H9 (cell line): ENCODE data around the gene CELA2B. TPM values are rescaled to one million over a fixed set of nuclear protein-coding genes. Genes with fewer than 3 reads are reported as not detected.

Experiments used
- DNase-seq: peaks from one replicate; pipeline ENCODE4 v3.0.0-alpha.2; 2017
- H2AFZ ChIP-seq: one replicate; pipeline ENCODE4 v1.6.1; 2013; ENCODE audit warnings: mild to moderate bottlenecking, low read length, control low read depth, moderate library complexity
- H2AK5ac ChIP-seq: 2 replicates; pipeline ENCODE4 v1.6.1; 2013; ENCODE audit warnings: low read length, control low read depth, mixed read lengths; ENCODE audit not compliant: insufficient read length
- H2BK120ac ChIP-seq: one replicate; pipeline ENCODE4 v1.6.1; 2013; ENCODE audit warnings: low read depth, mild to moderate bottlenecking, low read length, control low read depth, inconsistent platforms; ENCODE audit not compliant: poor library complexity, severe bottlenecking
- H2BK12ac ChIP-seq: 2 replicates; pipeline ENCODE4 v1.6.1; 2013; ENCODE audit warnings: low read length, control low read depth, mixed read lengths, low read depth; ENCODE audit not compliant: insufficient read length
- H2BK15ac ChIP-seq: 2 replicates; pipeline ENCODE4 v1.6.1; 2013; ENCODE audit warnings: low read depth, low read length, control low read depth
- H2BK20ac ChIP-seq: one replicate; pipeline ENCODE4 v1.6.1; 2013; ENCODE audit warnings: low read depth, mild to moderate bottlenecking, low read length, control low read depth, inconsistent platforms; ENCODE audit not compliant: poor library complexity, severe bottlenecking
- H2BK5ac ChIP-seq: 2 replicates; pipeline ENCODE4 v1.6.1; 2013; ENCODE audit warnings: low read length, control low read depth, mixed read lengths; ENCODE audit not compliant: insufficient read length
- H3K14ac ChIP-seq: 2 replicates; pipeline ENCODE4 v1.6.1; 2013; ENCODE audit warnings: low read length, control low read depth; ENCODE audit not compliant: insufficient read depth
- H3K18ac ChIP-seq: 2 replicates; pipeline ENCODE4 v1.6.1; 2013; ENCODE audit warnings: low read depth, mild to moderate bottlenecking, mixed read lengths, low read length, control low read depth; ENCODE audit not compliant: insufficient read length
- H3K23ac ChIP-seq: 2 replicates; pipeline ENCODE4 v1.6.1; 2013; ENCODE audit warnings: low read length, control low read depth, mixed read lengths, low read depth; ENCODE audit not compliant: insufficient read length
- H3K23me2 ChIP-seq: 2 replicates; pipeline ENCODE4 v1.6.1; 2013; ENCODE audit warnings: low read depth, mild to moderate bottlenecking, mixed read lengths, low read length, control low read depth; ENCODE audit not compliant: insufficient read length, poor library complexity, severe bottlenecking
- H3K27ac ChIP-seq: 2 replicates; pipeline ENCODE4 v1.5.1; 2013; ENCODE audit warnings: low read length, control low read depth, mixed read lengths, low read depth; ENCODE audit not compliant: insufficient read length
- H3K27me3 ChIP-seq: 2 replicates; pipeline ENCODE4 v1.6.1; 2013; ENCODE audit warnings: low read length, control low read depth, inconsistent platforms; ENCODE audit not compliant: insufficient read depth
- H3K4ac ChIP-seq: 2 replicates; pipeline ENCODE4 v1.6.1; 2013; ENCODE audit warnings: low read depth, mild to moderate bottlenecking, control low read depth, inconsistent platforms, low read length, moderate library complexity
- H3K4me1 ChIP-seq: 2 replicates; pipeline ENCODE4 v1.6.1; 2013; ENCODE audit warnings: low read length, control low read depth, inconsistent platforms; ENCODE audit not compliant: insufficient read depth
- H3K4me2 ChIP-seq: 2 replicates; pipeline ENCODE4 v1.6.1; 2013; ENCODE audit warnings: low read length, control low read depth, mixed read lengths; ENCODE audit not compliant: insufficient read length, insufficient read depth
- H3K56ac ChIP-seq: 2 replicates; pipeline ENCODE4 v1.6.1; 2013; ENCODE audit warnings: low read depth, mild to moderate bottlenecking, mixed read lengths, low read length, control low read depth; ENCODE audit not compliant: insufficient read length
- H3K79me1 ChIP-seq: 2 replicates; pipeline ENCODE4 v1.6.1; 2013; ENCODE audit warnings: low read depth, mild to moderate bottlenecking, moderate library complexity, low read length, control low read depth, inconsistent platforms; ENCODE audit not compliant: insufficient read depth, poor library complexity, severe bottlenecking
- H3K79me2 ChIP-seq: 2 replicates; pipeline ENCODE4 v1.6.1; 2013; ENCODE audit warnings: low read length, control low read depth, inconsistent platforms; ENCODE audit not compliant: insufficient read depth
- H3K9ac ChIP-seq: 2 replicates; pipeline ENCODE4 v1.6.1; 2013; ENCODE audit warnings: low read length, control low read depth, mixed read lengths; ENCODE audit not compliant: insufficient read length; ENCODE audit errors: extremely low read depth
- H3K9me3 ChIP-seq: one replicate; pipeline ENCODE4 v1.6.1; 2013; ENCODE audit warnings: low read depth, low read length, inconsistent platforms; ENCODE audit not compliant: control insufficient read depth
- H3T11ph ChIP-seq: one replicate; pipeline ENCODE4 v1.6.1; 2013; ENCODE audit warnings: mild to moderate bottlenecking, low read length, control low read depth, inconsistent platforms
- H4K20me1 ChIP-seq: one replicate; pipeline ENCODE4 v1.6.1; 2013; ENCODE audit not compliant: control insufficient read depth, insufficient read length, insufficient read depth
- H4K5ac ChIP-seq: 2 replicates; pipeline ENCODE4 v1.6.1; 2013; ENCODE audit warnings: low read depth, mild to moderate bottlenecking, mixed read lengths, low read length, control low read depth; ENCODE audit not compliant: insufficient read length
- H4K8ac ChIP-seq: replicated peaks from 2 replicates; pipeline ENCODE4 v1.6.1; 2013; ENCODE audit warnings: low read length, control low read depth, mixed read lengths, low read depth; ENCODE audit not compliant: insufficient read length
- H4K91ac ChIP-seq: 2 replicates; pipeline ENCODE4 v1.6.1; 2013; ENCODE audit warnings: low read depth, mild to moderate bottlenecking, moderate library complexity, mixed read lengths, low read length, control low read depth; ENCODE audit not compliant: insufficient read length
- H3K27ac Mint-ChIP-seq, 3 experiments: 2 replicates in 2 of 3; 3 replicates in 1 of 3; pipeline ENCODE4 v1.8.0; 2020 to 2021; ENCODE audit warnings: mixed read lengths in 3 of 3, mild to moderate bottlenecking in 1 of 3, moderate library complexity in 1 of 3
- H3K27me3 Mint-ChIP-seq: 2 replicates; pipeline ENCODE4 v1.8.0; 2021; ENCODE audit warnings: low read depth, mild to moderate bottlenecking, moderate library complexity, mixed read lengths
- H3K36me3 Mint-ChIP-seq, 3 experiments: 2 replicates in 2 of 3; 3 replicates in 1 of 3; pipeline ENCODE4 v1.8.0; 2020 to 2021; ENCODE audit warnings: low read depth in 3 of 3, mixed read lengths in 3 of 3; ENCODE audit not compliant: insufficient read depth in 1 of 3
- H3K4me1 Mint-ChIP-seq, 2 experiments: 2 replicates each; pipeline ENCODE4 v1.8.0; 2020; ENCODE audit warnings: mixed read lengths in 2 of 2
- H3K4me3 Mint-ChIP-seq, 2 experiments: 2 replicates in 1 of 2; 3 replicates in 1 of 2; pipeline ENCODE4 v1.8.0; 2020 to 2021; ENCODE audit warnings: mild to moderate bottlenecking in 2 of 2, mixed read lengths in 2 of 2, moderate library complexity in 1 of 2
- H3K9me3 Mint-ChIP-seq, 2 experiments: 2 replicates in 1 of 2; 3 replicates in 1 of 2; pipeline ENCODE4 v1.8.0; 2020; ENCODE audit warnings: mild to moderate bottlenecking in 2 of 2, mixed read lengths in 2 of 2, moderate library complexity in 1 of 2
- CTCF ChIP-seq: fragments of 200-600 bp; sonication (generic); conservative IDR thresholded peaks from 3 replicates; pipeline ENCODE4 v1.8.0; 2021; ENCODE audit warnings: antibody characterized with exemption, mild to moderate bottlenecking
- WGBS: extraction: QIAGEN DNeasy Blood & Tissue Kit; methylation state at CpG from one replicate; pipeline ENCODE4 v1.1.7; 2013; ENCODE audit warnings: missing lambda C conversion rate, low lambda C conversion rate, mixed read lengths; ENCODE audit not compliant: insufficient read length; ENCODE audit errors: extremely low coverage; 5-methylcytosine and 5-hydroxymethylcytosine counted together
- total RNA-seq: library from RNA; stranded (reverse); gene quantifications from 2 replicates; pipeline ENCODE4 v1.2.1, GENCODE V29; 2021

Gene CELA2B
- total RNA-seq, 1 experiment from 2014 or later, result not detected

GRCh38 chr1:15531682-15532081 is 55.8 kb downstream of the CELA2B start:
- H3K9me3 ChIP-seq, result no peaks in the 10 kb centered on the region
- H3K27me3 ChIP-seq, result no peaks in the 10 kb centered on the region; the same call in 1 of the 2 replicates
- Mint-ChIP-seq H3K9me3 (no peaks in the 10 kb centered on the region), H3K4me3 (no peak overlapping the region), H3K27ac (no peak overlapping the region), H3K36me3 (peaks cover 5 to 34% (median 28%) of the 10 kb centered on the region in 3 experiments; a peak in 6 of 7 replicates), H3K27me3 (no peaks in the 10 kb centered on the region), H3K4me1 (peaks cover 8% of the 10 kb centered on the region in 2 experiments)
- no peak overlapping the region for H3K56ac ChIP-seq
- no peak overlapping the region for H2BK5ac ChIP-seq
- H2BK12ac ChIP-seq, result no peak overlapping the region
- no peak overlapping the region for H4K91ac ChIP-seq
- H3K14ac ChIP-seq, result no peak overlapping the region
- no peak overlapping the region for H3K9ac ChIP-seq
- no peaks in the 10 kb centered on the region for H3K4me1 ChIP-seq
- no peak overlapping the region for H2BK20ac ChIP-seq
- no peak overlapping the region for H3K4me2 ChIP-seq
- H3K18ac ChIP-seq, result no peak overlapping the region
- H3K27ac ChIP-seq, result no peak overlapping the region
- no peaks in the 10 kb centered on the region for H3K79me1 ChIP-seq
- H3T11ph ChIP-seq, result no peak overlapping the region
- H3K79me2 ChIP-seq, result no peaks in the 10 kb centered on the region
- no peak overlapping the region for H3K23ac ChIP-seq
- no peak overlapping the region for H4K8ac ChIP-seq
- no peak overlapping the region for H2AK5ac ChIP-seq
- H3K23me2 ChIP-seq, result no peaks in the 10 kb centered on the region
- no CpG with 5 or more reads among the region's 2 CpGs for WGBS
- DNase-seq, result no peak
- H2BK15ac ChIP-seq, result no peak overlapping the region
- no peaks in the 10 kb centered on the region for H4K20me1 ChIP-seq
- no peak overlapping the region for H4K5ac ChIP-seq
- H2AFZ ChIP-seq, result no peak overlapping the region
- no peak for TF ChIP-seq CTCF
- H3K4ac ChIP-seq, result no peak overlapping the region
- no peak overlapping the region for H2BK120ac ChIP-seq
